Epidermal melanocyte (primary cell): Measurements from ENCODE around the gene TUBE1.
"Not testable (repeated sequence)": the region's sequence is repeated elsewhere in the genome, so short reads cannot be mapped to it uniquely, and the experiment has no call there.

Experiments
- DNase-seq: peaks from one replicate; pipeline ENCODE4 v3.0.0; 2011; ENCODE audit warnings: low spot score; ENCODE audit not compliant: insufficient read length

TUBE1 gene, protein sequence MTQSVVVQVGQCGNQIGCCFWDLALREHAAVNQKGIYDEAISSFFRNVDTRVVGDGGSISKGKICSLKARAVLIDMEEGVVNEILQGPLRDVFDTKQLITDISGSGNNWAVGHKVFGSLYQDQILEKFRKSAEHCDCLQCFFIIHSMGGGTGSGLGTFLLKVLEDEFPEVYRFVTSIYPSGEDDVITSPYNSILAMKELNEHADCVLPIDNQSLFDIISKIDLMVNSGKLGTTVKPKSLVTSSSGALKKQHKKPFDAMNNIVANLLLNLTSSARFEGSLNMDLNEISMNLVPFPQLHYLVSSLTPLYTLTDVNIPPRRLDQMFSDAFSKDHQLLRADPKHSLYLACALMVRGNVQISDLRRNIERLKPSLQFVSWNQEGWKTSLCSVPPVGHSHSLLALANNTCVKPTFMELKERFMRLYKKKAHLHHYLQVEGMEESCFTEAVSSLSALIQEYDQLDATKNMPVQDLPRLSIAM

DNA sequence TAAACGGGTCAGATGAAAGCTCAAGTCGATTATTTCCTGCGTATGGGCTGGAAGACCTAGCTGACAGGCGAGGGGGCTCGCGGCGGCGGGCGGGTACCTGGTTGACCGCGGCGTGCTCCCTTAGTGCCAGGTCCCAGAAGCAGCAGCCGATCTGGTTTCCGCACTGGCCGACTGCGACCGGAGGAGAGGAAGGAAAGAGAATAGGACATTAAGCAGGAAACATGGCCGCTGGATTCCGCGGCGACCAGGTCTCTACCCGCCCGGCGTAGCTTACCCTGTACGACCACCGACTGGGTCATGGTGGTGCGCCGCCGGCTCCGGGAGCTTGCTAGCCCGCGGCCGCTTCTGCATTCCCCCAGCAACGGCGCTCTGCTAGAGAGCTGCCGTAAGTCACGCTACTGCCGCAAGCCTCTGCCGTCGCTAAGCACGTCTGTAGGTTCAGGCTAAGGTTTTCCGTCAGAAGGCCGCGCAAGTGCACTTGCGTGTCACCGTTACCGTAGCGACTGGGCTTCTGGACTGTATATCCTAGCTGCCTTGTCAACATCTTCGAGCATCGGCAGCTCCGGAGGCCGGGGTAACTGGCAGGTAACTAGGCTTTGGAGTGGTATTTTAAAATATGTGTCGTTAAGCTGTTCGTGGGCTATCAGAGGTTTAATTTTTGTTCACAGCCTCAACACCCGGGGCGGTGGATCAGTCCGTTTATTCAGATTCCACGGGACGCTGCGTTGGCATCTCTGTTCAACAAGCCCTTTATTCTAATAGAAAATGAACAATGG is at the start of gene TUBE1, which contains the start of gene FAM229B:
TSS of gene TUBE1 (minus strand) at position 347 of the 776 bp plus-strand sequence. CDS start at position 299, 48 bp downstream.
TSS of gene FAM229B (plus strand) at position 456 of the 776 bp plus-strand sequence. CDS start 11,693 bp downstream, outside the sequence.
- peak; percentile 60 for DNase-seq

DNA sequence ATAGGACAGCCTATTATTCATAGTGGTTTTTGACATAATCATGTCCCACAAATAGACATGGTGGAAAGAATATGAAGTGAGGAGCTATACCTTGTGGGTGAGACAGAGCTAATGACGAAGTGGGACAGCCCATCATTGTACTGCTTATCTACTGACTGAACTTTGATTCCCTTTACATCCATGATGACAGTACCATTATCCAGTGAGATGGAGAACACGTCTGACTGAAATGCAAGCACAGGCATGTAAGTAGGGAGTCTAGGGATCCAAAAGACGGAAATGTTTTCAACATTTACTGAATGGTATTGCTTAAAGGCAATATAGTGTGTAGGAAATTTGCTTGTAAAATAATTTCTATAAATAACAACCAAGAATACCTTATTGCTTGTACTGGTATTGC is 43.6 kb upstream of the TUBE1 start:
- no peak for DNase-seq

DNA sequence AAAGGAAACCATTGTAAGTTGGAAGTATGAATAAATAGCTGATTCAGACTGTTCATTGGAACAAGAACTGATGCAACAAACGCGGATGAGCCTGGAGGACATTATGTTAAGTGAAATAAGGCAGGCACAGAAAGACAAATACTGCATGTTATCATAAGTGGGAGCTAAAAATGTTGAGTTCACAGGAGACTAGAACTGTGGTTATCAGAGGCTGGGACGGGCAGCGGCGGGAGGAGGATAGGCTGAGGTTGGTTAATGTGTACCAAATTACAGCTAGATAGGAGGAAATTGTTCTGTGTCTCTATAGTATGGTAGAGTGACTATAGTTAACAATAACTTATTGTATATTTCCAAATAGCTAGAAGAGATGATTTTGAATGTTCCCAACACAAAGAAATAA is 40.9 kb upstream of the TUBE1 start:
- no peak for DNase-seq

DNA sequence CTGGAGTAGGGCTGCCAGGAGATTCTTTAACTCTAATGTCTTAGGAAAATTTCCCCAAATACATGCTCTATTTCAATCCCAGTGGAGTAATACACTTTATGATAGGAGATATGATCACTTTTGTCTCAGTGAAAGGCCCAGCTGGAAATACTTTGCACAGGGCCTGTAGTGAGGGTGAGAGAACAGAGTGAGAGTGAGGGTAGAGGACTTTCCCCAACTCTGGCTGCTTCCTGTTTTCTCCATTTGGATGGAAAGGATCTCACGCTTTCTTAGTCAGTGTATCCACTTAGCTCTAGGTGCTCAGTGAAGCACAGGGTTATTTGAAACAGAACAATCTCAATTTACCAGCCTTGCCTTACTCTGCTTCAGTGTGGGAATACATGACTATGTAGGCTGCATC is 36.7 kb upstream of the TUBE1 start:
- DNase-seq: no peak

DNA sequence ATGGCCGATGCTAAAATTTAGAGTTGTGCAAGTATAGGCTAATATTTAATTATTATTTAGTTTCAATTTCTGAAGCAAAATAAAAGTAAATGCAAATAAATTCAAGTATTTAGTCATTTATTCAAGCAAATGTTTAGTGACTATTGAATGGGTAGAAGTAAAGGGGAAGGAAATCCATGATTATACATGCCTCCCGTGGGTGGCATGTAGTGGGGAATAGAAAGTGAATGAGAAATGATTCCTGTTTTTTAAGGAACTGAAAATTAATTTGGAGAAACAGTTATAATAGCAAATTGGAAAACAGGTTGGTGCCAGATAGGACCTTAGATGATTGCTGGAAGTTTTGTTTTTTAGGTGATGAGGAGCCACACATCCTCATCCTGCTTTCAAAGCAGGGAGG is 35.5 kb upstream of the TUBE1 start:
- no peak for DNase-seq

DNA sequence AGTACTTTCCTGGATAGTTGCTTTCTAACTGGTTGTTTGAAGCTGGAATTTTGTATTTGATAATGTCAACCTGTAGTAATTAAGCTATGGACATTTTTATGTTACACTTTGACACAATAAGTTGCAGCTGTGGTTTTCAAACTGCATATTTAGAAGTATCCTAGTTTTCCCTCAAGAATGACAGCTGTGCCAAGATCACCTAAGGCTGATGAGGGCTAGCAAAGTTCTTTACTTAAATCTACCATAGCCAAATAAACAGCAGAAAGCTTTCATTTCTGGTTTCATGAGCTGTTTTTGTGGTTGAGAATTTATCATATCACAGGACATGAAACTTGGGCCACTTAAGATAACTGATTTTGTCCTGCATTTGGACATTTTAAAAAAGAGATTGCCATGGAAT is 30.8 kb upstream of the TUBE1 start:
- DNase-seq: no peak

DNA sequence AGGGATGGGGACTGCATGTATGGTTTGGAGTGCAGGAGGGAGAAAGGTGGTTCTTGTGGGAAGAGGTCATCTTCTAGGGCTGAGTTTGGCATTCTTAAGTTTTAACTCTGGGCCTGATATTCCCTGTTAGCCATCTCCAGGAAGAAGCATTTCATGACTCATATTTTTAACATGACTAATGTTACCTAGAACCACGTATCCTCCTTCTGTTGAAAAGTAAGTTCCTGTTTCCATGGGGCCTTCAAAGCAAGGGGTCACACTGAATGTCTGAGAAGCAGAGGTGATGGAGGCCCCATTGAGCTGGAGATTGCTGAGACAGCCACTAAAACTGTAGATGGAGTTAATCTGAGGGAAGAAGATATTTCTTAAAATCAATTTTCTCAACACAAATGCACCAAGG is 30.3 kb upstream of the TUBE1 start:
- no peak for DNase-seq

DNA sequence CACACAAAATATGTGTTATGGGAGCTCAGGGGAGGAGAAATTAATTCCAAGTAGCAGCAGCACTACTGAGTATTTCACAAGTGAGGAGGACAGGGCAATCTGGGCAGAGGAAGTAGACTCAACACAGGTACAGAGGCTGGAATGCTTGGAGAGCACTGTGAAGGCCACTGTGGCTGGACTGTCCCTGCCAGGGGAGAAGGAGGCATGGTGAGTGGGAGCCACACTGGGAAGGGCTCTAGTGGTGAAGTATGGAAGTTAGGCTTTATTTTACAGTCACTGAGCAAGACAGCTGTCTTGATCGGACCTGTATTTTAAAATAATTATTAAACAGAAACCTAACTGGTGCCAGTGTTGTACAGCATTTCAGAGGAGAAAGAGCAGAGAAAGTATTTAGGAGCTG is 28.9 kb upstream of the TUBE1 start:
- DNase-seq: no peak

DNA sequence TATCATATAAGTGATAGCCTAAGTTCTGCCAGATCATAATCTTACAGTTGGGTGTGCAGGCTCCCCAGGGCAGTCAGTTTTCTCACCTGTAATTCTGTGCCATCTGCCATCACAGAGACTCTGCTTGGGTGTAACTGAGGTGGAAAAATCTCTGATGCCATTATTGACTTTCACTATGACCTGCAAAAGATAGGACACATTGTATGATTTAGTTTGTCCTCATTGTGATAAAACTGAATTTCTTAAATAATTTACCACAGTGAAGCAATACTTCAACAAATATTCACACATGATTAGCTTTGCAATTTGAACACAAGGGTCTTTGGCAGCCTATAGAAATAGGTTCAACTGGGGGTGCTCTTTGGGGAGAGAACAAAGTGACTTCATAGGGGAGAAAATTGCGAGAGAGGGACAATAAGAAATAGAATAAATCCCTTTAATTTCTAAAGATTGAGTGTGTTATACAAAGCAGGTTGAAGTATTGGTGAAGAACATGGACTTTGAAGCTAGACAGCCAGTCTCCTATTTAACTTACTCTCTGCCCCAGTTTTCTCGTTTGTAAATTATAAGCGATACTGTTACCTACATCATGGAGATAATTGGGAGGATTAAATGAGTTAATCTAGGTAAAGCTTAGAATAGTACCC is 27.4 kb upstream of the TUBE1 start:
- DNase-seq: no peak

DNA sequence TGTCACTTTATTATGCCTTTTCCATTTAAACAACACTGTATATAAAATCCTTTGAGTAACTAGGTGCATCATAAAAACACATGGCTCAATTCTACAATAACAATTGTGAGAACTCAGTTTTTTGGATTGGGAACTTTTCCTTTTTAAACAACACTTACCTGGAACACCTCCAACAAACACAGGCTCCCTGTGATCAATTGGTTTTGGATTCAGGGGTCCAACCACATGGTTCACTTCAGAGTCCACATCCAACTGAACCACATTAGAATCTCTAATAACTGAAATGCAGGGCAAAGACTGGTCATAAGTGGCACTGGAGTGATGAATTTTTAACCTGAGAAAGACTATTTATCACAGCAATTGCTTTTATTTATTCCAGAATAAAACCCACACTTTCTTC is 26.6 kb upstream of the TUBE1 start:
- DNase-seq: no peak

DNA sequence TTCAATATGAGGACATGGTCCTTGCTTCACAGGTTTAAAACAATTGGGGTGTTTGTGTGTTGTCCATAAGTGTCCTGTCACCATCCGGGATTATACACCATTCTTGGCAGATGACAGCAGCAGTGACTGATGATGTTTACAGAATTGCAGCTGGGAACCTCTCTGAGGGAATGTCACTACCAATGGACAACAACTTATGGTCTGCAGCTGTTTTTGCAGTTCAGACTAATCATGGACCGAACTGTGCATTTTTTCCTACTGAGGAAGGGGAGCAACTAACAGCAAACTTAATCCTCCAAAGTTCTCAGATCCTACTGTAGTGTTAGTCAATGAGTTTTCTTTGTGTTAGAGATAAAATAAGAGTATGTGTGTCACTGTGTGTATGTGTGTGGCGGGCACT is 26.1 kb upstream of the TUBE1 start:
- no peak for DNase-seq

DNA sequence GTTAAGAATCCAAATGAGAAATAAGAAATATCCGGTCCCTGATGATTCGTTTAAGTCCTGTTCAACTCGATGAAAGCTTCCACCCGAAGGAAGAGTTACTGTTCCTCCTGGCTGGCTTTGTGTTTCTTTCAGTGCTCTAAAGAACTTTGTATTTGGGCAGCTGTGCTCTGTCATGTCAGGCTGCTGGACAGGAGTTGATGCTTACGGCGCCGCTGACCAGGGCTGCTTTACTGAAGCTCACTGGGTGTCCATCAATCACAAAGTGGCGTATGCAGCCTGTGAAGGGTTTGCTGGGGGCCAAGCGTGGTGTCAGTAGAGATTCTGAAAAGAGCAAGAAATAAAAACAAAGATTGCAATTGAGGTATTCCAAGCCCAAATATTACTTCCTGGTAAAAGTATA is 22.0 kb upstream of the TUBE1 start:
- DNase-seq: no peak

DNA sequence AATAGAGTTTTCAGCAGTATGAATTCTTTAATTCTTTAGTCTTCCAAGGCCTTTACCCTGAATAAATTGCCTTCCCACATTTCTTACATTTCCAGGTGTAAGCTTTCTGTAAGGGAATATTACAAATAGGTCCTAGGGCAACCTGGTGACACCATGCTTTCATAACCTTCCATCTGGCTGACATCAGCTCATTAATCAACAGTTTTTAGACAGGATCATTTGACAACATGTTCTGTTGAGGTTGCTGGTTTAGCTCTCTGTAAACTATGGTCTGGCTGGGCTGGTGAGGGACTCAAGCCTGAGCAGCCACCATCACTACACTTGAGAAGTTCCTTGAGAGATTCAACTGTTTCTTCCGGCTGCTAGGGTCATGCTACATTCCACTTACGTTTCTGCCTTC is 19.3 kb upstream of the TUBE1 start:
- no peak for DNase-seq

DNA sequence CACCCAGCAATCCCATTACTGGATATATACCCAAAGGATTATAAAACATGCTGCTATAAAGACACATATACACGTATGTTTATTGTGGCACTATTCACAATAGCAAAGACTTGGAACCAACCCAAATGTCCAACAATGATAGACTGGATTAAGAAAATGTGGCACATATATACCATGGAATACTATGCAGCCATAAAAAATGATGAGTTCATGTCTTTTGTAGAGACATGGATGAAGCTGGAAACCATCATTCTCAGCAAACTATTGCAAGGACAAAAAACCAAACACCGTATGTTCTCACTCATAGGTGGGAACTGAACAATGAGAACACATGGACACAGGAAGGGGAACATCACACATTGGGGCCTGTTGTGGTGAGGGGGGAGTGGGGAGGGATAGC is 18.7 kb upstream of the TUBE1 start:
- DNase-seq: not testable (repeated sequence)

DNA sequence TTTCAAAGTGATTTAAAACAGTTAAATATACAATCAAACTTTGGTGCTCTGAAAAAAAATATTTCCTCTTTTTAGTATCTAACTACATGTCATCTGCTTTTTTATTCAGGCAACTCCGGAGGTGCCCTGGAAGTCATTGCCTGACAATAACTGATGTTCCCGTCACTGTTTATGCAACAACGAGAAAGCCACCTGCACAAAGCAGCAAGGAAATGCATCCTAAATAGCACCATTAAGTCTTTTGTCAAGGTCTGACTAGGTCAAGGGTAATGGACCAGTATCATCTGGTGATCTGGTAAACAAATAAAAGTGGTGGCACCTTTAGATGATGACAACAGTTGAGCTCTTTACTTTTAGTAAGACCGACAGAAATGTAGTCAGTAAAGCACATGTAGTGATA is 13.3 kb upstream of the TUBE1 start:
- no peak for DNase-seq

DNA sequence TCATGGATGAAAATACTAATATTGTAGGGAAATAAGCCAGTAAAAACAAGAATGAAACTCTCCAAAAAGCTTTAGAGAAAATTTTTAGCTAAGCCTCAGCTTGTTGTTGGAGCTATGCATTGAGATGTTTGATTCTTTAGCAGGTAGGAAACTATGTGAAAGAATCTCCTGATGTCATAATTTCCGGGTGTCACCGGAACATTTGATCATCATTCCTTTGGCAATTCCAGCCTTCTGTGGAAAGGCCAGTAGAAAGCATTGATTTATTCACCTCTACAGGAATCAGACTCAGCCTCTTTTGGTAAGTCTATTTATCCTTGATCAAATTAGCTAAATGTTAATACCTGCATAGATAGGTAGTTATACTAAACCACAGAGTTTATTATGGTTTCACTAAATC is 9.6 kb upstream of the TUBE1 start:
- no peak for DNase-seq

DNA sequence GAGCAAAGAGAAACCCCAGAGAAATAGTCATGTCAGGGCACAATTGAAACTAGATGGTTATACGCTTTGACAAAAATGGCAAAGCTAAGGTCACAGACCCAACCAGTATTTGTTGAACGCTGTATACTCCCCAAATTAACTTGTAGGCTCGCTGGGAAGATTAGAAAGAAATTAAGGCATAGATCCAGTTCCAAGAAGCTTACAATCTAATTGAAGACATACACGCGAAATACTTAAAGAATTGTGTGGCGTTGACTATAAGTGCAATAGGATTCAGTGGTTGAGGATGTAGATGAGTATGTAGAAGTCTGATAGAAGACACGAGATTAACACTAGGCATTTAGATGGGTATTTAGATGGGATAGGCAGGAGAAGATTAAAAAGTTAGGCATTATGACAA is 634 bp upstream of the TUBE1 start:
- DNase-seq: no peak

DNA sequence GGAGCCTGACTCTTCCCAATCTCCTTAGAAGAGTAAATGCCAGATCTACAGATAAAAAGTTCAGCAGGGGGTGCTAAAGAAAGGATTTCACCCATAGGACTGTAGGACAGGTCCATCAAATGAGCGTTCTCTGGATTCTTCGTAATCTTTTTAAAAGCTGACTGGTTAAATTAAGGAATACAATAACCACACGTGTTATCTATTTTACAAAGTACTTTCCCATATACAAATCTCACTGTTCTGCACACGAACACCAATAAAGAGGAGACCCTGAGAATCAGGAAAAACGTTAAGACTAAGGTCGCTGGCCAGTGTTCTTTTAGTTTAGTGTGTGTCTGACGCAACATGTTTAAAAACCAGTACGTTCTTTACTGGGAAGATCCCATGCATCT is 542 bp downstream of the TUBE1 start:
- peak; percentile 44 for DNase-seq

DNA sequence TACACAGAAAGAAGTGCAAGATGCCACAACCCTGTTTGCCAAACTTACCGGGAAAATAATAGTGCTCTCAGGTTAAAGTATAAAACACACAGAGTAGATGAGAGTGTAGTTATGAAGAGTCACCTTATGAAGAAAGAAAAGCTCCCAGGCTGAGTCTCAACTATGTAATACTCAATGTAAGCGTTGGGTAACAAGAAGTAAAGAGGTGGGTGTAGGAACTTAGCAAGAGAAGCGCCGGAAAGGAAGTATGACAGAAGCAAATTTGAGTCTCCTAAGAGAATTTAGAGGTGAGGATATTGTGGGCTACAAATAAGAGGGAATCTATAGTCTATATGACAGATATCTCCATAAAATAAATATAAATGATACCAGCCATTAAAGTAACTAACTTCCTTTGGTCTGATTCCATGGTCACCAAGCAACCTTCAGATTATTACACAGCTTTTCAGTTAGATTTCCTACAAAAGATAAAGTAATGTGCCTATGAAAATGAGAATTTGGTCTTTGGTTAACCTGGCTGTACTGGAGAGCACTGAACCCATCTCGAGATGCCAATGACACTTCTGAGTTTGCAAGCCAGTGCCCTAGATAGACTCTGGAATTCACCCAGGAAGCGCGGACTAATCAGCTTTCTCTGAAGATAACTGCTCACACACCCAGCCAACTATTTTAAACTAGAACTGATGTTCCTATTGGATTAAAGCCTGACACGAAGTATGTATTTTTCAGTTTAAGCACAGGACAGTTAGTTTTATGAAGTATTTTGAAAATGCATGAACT is 1.8 kb downstream of the TUBE1 start:
- no peak for DNase-seq

DNA sequence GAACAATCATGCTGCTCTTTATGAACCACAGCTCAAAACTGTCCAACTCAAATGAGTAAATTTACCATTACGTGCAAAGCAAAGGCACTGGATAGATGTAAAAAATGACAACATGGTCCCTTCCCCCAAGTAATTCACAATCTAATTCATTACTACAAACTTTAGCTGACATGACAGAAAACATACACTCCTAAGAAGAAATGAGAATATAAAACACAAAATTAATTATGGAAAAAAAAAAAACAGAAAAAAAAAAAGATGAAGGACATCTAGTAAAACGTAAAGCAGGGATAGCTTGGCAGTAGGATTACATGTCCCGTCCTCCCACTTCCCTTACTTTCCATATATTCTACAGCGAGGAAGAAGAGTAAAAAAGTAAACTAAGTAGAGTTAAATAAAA is 5.7 kb downstream of the TUBE1 start:
- DNase-seq: no peak

DNA sequence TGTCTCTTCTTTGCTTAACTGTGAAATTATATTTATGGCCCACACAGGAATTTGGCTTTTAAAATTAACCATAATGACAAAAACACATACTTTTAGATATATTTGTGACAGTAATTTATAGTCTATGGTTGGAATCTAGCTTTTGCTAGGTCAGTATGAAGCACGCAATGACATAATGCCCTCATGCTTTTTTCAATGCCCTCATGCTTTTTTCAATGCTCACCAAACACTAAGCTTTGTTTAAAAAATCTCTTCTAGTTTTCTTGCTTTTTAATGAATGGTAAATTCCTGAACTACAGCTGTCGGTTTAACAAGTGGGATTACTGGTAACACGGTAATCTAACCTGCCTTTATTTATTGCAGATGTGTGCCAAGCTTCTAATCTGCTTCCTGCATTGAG is 20.7 kb downstream of the TUBE1 start:
- DNase-seq: no peak
